ENCODE data around the gene PKNOX2. TPM values are rescaled to one million over a fixed set of nuclear protein-coding genes. Genes with fewer than 3 reads are reported as not detected.

Gene PKNOX2
- total RNA-seq, 1 donor from 2014 or later: 39.9 TPM

DNA sequence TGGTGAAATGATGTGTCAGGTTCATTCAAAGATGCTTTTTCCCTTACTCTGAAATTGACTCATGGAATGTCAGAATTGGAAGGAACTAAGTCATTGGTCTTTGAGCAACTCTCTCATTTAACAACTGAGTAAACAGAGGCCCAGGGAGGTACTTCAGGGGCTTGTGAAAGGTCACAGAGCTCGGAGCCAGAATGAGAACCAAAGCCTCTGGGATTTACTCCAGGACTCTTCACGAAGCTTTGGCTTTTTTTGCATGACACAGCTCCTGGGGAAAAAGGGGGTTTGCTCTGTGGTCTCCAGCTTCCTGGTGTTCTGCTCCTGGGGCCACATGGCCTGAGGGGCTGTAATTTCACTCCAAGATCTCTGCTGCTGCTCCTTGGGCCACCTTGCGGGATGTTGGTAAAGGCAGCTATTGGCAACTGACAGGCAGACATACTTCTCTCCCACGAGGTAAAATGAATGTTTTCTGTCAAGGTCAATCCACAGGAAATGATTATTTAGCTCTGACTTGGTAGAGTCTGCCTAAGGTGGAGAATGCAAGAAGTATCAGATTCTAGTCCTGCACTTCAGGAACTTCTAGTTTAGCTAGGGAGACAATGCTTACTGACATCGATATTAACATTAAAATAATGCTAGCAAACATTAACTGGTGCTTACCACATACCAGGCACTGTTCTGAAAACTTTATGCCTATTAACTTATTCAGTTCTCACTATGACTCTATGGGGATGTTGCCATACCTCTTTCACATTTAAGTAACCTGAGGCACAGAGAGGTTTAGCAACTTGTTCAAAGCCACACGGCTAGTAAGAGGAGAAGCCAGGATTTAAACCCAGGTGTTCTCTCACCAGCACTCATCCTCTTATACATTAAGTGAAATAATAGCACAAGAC is 16.1 kb downstream of the PKNOX2 start:
- Mint-ChIP-seq H3K27me3 (no peaks in the 10 kb centered on the region), H3K4me1 (ENCODE audit: low read depth) (peaks cover 36% of the 10 kb centered on the region), H3K36me3 (ENCODE audit: insufficient read depth) (peaks cover 8% of the 10 kb centered on the region), H3K27ac (peak overlapping the region; percentile 59), H3K4me3 (ENCODE audit: low read depth) (no peak overlapping the region), H3K9me3 (ENCODE audit: low read depth) (no peaks in the 10 kb centered on the region)
- DNase-seq (ENCODE audit: low spot score, unreplicated experiment): no peak
- TF ChIP-seq, protein P1, sequence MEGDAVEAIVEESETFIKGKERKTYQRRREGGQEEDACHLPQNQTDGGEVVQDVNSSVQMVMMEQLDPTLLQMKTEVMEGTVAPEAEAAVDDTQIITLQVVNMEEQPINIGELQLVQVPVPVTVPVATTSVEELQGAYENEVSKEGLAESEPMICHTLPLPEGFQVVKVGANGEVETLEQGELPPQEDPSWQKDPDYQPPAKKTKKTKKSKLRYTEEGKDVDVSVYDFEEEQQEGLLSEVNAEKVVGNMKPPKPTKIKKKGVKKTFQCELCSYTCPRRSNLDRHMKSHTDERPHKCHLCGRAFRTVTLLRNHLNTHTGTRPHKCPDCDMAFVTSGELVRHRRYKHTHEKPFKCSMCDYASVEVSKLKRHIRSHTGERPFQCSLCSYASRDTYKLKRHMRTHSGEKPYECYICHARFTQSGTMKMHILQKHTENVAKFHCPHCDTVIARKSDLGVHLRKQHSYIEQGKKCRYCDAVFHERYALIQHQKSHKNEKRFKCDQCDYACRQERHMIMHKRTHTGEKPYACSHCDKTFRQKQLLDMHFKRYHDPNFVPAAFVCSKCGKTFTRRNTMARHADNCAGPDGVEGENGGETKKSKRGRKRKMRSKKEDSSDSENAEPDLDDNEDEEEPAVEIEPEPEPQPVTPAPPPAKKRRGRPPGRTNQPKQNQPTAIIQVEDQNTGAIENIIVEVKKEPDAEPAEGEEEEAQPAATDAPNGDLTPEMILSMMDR (IDR thresholded peaks at IDR 0.05; ENCODE audit: unreplicated experiment): no peak

- Mint-ChIP-seq H3K27ac (peak overlapping the region; percentile 60), H3K27me3 (no peaks in the 10 kb centered on the region), H3K36me3 (ENCODE audit: insufficient read depth) (peaks cover 19% of the 10 kb centered on the region), H3K9me3 (ENCODE audit: low read depth) (peaks cover 4% of the 10 kb centered on the region), H3K4me1 (ENCODE audit: low read depth) (peaks cover 30% of the 10 kb centered on the region), H3K4me3 (ENCODE audit: low read depth) (no peak overlapping the region)
- no peak for DNase-seq (ENCODE audit: low spot score, unreplicated experiment)
- TF ChIP-seq, protein P1 (IDR thresholded peaks at IDR 0.05; ENCODE audit: unreplicated experiment): no peak
Measured at GRCh38 chr11:125182573-125182972, 18.0 kb downstream of the PKNOX2 start.

DNA sequence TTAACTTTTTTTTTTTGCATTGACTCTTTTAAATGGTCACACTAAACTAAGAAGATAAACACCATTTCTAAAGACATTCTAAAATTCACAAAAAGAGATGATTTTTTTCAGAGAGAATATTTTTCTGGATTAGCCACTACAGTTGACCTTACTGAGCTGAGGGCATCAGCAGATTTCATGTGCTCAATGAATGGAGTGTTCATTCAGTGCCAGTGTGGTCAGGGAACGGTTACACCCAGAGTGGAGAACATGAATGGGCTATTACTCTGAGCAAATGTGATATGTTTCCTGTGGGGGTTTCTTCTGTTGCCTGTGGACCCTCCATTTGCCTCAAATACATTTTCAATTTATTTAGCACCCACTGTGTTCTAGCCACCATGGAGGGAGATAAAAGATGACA is 19.1 kb downstream of the PKNOX2 start:
- peaks cover 4% of the 10 kb centered on the region for H3K9me3 Mint-ChIP-seq (ENCODE audit: low read depth)
- no peaks in the 10 kb centered on the region for H3K27me3 Mint-ChIP-seq
- peaks cover 21% of the 10 kb centered on the region for H3K36me3 Mint-ChIP-seq (ENCODE audit: insufficient read depth)
- no peak overlapping the region for H3K4me3 Mint-ChIP-seq (ENCODE audit: low read depth)
- TF ChIP-seq, protein P1 (IDR thresholded peaks at IDR 0.05; ENCODE audit: unreplicated experiment): no peak
- no peak for DNase-seq (ENCODE audit: low spot score, unreplicated experiment)
- no peak overlapping the region for H3K27ac Mint-ChIP-seq
- peaks cover 35% of the 10 kb centered on the region for H3K4me1 Mint-ChIP-seq (ENCODE audit: low read depth)

DNA sequence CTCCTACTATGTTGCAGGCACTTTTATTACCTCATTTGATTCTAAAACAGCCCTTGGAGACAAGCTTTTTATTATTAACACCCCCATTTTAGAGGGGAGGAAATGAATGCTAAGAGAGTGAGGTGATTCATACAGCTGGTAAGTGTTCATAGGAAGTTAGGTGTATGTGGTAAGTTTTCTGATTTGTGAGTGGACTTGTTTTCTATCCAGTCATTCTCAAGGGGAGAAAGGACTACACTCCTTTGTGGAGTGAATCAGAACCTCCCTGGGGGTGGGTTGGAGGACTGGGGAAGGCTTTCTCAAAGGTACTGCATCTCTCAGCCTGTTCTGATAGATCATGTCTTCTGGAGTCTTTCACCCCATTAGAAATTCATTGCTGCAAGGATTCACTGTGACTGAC is 23.5 kb downstream of the PKNOX2 start:
- TF ChIP-seq, protein P1 (IDR thresholded peaks at IDR 0.05; ENCODE audit: unreplicated experiment): no peak
- no peak overlapping the region for H3K4me3 Mint-ChIP-seq (ENCODE audit: low read depth)
- peaks cover 4% of the 10 kb centered on the region for H3K9me3 Mint-ChIP-seq (ENCODE audit: low read depth)
- no peaks in the 10 kb centered on the region for H3K27me3 Mint-ChIP-seq
- H3K4me1 Mint-ChIP-seq (ENCODE audit: low read depth): peaks cover 24% of the 10 kb centered on the region
- H3K36me3 Mint-ChIP-seq (ENCODE audit: insufficient read depth): peaks cover 23% of the 10 kb centered on the region
- DNase-seq (ENCODE audit: low spot score, unreplicated experiment): no peak
- H3K27ac Mint-ChIP-seq: no peak overlapping the region

- H3K4me1 Mint-ChIP-seq (ENCODE audit: low read depth): peaks cover 26% of the 10 kb centered on the region
Measured at GRCh38 chr11:125190566-125190965, 26.0 kb downstream of the PKNOX2 start.

More at GRCh38 chr11:125190566-125190965, 26.0 kb downstream of the PKNOX2 start:
- Mint-ChIP-seq H3K4me3 (ENCODE audit: low read depth) (no peak overlapping the region), H3K27ac (no peak overlapping the region), H3K27me3 (no peaks in the 10 kb centered on the region), H3K9me3 (ENCODE audit: low read depth) (peaks cover 4% of the 10 kb centered on the region), H3K36me3 (ENCODE audit: insufficient read depth) (peaks cover 17% of the 10 kb centered on the region)
- TF ChIP-seq, protein P1 (IDR thresholded peaks at IDR 0.05; ENCODE audit: unreplicated experiment): no peak
- no peak for DNase-seq (ENCODE audit: low spot score, unreplicated experiment)

Data from progenitor cell of endocrine pancreas (in vitro differentiated cells).